Cardiac muscle cell (in vitro differentiated cells and primary cell): Measurements from ENCODE around the gene ZNF521. TPM values are rescaled to one million over a fixed set of nuclear protein-coding genes. Genes with fewer than 3 reads are reported as not detected.

ENCODE experiments used
- DNase-seq, 2 donors: peaks; one replicate each; pipeline versions ENCODE4 v3.0.0 to v3.0.0-alpha.2; 2010 to 2017; ENCODE audit warnings: low read depth in 1 of 2, low spot score in 1 of 2
- H3K27ac ChIP-seq: fragments of 200-600 bp; sonication (generic); 2 replicates; pipeline ENCODE4 v1.5.1; 2016
- H3K27me3 ChIP-seq: fragments of 200-600 bp; sonication (generic); 2 replicates; pipeline ENCODE4 v1.6.0; 2016; ENCODE audit warnings: control low read depth
- H3K36me3 ChIP-seq: fragments of 200-600 bp; sonication (generic); 2 replicates; pipeline ENCODE4 v1.5.1; 2016; ENCODE audit warnings: control low read depth
- H3K4me1 ChIP-seq: fragments of 200-600 bp; sonication (generic); 2 replicates; pipeline ENCODE4 v1.8.1; 2017; ENCODE audit warnings: low read depth, mild to moderate bottlenecking, mixed run types
- H3K4me3 ChIP-seq: fragments of 200-600 bp; sonication (generic); 2 replicates; pipeline ENCODE4 v1.5.1; 2016; ENCODE audit warnings: mild to moderate bottlenecking
- H3K9me3 ChIP-seq: fragments of 200-600 bp; sonication (generic); 2 replicates; pipeline ENCODE4 v1.5.1; 2017; ENCODE audit warnings: low read depth, mild to moderate bottlenecking, control low read depth
- CTCF ChIP-seq: IDR thresholded peaks from 2 replicates; pipeline ENCODE4 v1.5.1; 2012; ENCODE audit warnings: low read depth, mild to moderate bottlenecking, low read length
- polyA plus RNA-seq: library from polyadenylated mRNA; unstranded; fragments of >200 nt; fragmentation: Nextera tagmentation; extraction: Ambion mirVana; gene quantifications from 2 replicates; pipeline ENCODE4 v1.2.1, GENCODE V29; 2016
- total RNA-seq: library from RNA; depleted of rRNA; stranded (reverse); fragments of >200 nt; gene quantifications from 2 replicates; pipeline ENCODE4 v1.2.3, GENCODE V29; 2016

Gene ZNF521
- total and polyA plus RNA-seq, 2 experiments from 2014 or later = 34.2 to 442 TPM

- H3K4me3 ChIP-seq = no peak overlapping the region
- H3K27me3 ChIP-seq = no peaks in the 10 kb centered on the region
- TF ChIP-seq CTCF = no peak
- no peaks in the 10 kb centered on the region for H3K9me3 ChIP-seq
- H3K4me1 ChIP-seq = peaks cover 12% of the 10 kb centered on the region
- H3K27ac ChIP-seq = no peak overlapping the region
- no peak for DNase-seq
- no peaks in the 10 kb centered on the region for H3K36me3 ChIP-seq
Measured at GRCh38 chr18:25141886-25142285, 210.1 kb downstream of the ZNF521 start.

- TF ChIP-seq CTCF = no peak
- Histone ChIP-seq H3K27me3 (no peaks in the 10 kb centered on the region), H3K4me1 (peaks cover 17% of the 10 kb centered on the region), H3K36me3 (no peaks in the 10 kb centered on the region), H3K4me3 (no peak overlapping the region), H3K27ac (no peak overlapping the region), H3K9me3 (no peaks in the 10 kb centered on the region)
- DNase-seq = no peak
Measured at GRCh38 chr18:25141399-25141798, 210.6 kb downstream of the ZNF521 start.

- Histone ChIP-seq H3K27ac (no peak overlapping the region), H3K4me1 (peaks cover 21% of the 10 kb centered on the region), H3K36me3 (no peaks in the 10 kb centered on the region), H3K4me3 (no peak overlapping the region), H3K27me3 (no peaks in the 10 kb centered on the region), H3K9me3 (no peaks in the 10 kb centered on the region)
- no peak for DNase-seq
- no peak for TF ChIP-seq CTCF
Measured at GRCh38 chr18:25140962-25141308, 211.0 kb downstream of the ZNF521 start.

DNA sequence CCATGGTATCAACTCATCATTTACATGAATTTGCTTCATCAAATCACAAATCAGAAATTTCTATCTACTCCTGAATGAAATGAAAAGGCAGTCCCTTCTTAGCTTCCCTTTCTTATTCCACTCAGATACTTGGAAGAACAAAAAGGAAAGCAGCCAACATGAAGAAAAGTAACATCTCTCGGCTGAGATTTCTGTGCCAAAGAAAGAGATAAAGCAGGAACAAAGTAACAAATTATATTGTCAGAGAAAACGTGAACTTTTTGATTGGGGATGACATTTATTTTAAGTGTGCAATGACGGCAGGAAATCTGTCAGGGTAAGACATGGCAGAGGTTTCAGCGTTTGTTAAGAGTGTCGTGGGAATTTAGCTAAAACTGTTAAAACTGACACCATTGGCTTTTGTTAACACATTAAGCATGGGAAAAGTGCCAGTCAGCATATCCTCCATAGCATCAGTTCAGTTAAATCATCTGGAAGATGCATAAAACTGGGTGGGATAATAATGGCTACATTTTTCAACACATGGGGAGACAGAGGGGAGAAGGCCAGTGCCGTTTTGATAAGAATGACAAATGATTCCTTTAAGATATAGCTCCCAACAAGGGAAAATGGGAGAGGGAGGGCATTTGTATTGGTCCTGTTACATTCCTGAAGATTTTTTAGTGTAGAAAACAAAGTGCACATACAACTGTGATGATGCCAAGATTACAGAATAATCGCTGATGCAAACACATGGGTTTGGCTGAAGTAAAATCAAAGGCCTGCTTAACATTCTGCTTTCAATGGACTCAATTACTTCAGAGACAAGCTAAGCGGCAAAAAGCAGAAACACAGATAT is 211.6 kb downstream of the ZNF521 start:
- Histone ChIP-seq H3K9me3 (no peaks in the 10 kb centered on the region), H3K4me1 (peaks cover 27% of the 10 kb centered on the region), H3K36me3 (no peaks in the 10 kb centered on the region), H3K4me3 (no peak overlapping the region), H3K27ac (peak overlapping the region; percentile 35), H3K27me3 (no peaks in the 10 kb centered on the region)
- DNase-seq = no peak
- no peak for TF ChIP-seq CTCF

GRCh38 chr18:25137197-25137472 is 214.8 kb downstream of the ZNF521 start:
- H3K4me1 ChIP-seq = peaks cover 33% of the 10 kb centered on the region
- TF ChIP-seq CTCF = no peak
- no peak for DNase-seq
- no peak overlapping the region for H3K4me3 ChIP-seq
- H3K9me3 ChIP-seq = no peaks in the 10 kb centered on the region
- no peaks in the 10 kb centered on the region for H3K36me3 ChIP-seq
- H3K27me3 ChIP-seq = no peaks in the 10 kb centered on the region
- H3K27ac ChIP-seq = peak overlapping the region; percentile 91
